GM21825 (cell line): ENCODE data around the gene MCRIP2.

Experiments
- ATAC-seq: cut with Tn5 transposase; IDR thresholded peaks from one replicate; pipeline ENCODE4 v1.9.1; 2021; ENCODE audit warnings: mild to moderate bottlenecking, moderate library complexity; ENCODE audit not compliant: unreplicated experiment

MCRIP2 gene

DNA sequence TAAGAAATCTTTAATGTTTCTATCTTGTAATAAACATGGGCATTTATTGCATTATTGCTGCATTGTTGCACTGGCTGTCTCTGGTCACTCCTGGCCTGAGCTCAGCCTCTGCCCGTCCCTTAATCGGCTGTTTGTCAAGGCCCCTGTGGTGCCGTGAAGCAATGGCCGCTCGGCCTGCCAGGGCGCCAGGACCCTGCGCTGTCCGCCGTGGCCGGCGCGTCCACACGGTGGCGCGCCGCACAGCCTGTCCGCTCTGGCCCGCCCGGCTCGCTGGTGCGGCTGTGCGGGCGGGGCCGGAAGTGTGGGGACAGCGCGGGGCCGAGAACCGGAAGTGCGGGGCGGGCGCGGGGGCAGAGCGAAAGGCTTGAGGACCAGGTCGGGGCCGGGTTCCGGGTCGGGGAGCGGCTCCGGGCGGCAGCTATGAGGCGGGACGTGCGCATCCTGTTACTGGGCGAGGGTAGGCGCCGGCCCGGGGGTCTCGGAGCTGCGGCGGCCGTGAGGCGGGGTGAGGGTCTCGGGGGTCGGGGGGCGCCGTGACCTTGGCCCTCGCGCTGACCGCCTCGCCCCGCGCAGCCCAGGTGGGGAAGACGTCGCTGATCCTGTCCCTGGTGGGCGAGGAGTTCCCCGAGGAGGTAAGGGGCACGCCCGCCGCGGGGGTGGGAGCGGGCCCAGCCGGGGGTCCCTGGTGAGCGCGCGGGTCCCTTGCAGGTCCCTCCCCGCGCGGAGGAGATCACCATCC is 26.3 kb downstream of the MCRIP2 start, which contains the start of gene RHOT2:
RHOT2 (plus strand) TSS at position 353 of the 739 bp plus-strand sequence; CDS start at position 421, 68 bp downstream.
- peak; percentile 73 for ATAC-seq

DNA sequence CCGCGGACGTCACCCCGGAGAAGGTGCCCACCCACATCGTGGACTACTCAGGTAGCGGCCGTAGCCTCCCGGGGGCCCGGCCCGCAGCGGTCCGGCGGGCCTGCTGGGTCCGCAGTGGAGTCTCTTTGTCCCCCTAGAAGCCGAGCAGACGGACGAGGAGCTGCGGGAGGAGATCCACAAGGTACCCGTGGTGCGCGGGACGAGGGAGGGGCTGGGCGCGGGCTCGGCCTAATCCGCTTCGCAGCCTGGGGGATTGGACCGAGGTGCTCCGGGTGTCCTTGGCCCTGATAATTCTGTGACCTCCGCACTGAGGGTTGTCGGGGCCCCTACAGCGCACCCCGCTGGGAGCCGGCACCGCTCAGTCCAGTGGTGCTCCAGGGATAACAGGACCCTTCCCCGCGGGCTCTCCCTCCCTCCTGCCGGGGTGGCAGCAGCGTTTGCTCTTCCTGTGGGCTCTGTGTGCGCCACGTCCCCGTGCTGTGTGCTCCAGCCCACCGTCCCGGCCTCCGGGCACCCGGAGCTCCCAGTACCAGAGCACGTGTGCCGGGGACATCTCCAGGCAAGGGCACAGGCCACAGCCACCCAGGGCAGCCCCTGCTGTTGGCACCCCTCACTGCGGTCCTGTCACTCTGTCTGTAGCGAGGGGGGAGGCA is 27.0 kb downstream of the MCRIP2 start:
- no peak for ATAC-seq

DNA sequence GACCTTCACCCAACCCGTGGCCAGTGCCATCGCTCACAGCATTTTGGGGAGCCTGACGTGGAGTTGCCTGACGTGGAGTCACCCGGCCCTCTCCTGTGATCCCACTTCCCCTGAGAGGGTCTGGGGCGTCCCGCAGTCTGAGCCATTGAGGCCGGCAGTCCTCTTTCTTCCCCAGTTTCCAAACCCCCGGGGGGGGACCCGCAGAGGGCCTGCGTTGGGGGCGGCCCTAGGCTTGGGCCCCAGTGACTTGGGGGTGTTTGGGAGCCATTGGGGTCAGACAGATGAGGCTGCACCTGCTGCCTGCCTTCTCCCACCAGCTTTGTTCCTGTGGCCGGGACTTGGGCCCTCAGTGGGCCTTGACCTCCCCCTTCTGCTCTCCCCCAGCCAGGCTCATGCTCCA is 28.0 kb downstream of the MCRIP2 start:
- no peak for ATAC-seq

DNA sequence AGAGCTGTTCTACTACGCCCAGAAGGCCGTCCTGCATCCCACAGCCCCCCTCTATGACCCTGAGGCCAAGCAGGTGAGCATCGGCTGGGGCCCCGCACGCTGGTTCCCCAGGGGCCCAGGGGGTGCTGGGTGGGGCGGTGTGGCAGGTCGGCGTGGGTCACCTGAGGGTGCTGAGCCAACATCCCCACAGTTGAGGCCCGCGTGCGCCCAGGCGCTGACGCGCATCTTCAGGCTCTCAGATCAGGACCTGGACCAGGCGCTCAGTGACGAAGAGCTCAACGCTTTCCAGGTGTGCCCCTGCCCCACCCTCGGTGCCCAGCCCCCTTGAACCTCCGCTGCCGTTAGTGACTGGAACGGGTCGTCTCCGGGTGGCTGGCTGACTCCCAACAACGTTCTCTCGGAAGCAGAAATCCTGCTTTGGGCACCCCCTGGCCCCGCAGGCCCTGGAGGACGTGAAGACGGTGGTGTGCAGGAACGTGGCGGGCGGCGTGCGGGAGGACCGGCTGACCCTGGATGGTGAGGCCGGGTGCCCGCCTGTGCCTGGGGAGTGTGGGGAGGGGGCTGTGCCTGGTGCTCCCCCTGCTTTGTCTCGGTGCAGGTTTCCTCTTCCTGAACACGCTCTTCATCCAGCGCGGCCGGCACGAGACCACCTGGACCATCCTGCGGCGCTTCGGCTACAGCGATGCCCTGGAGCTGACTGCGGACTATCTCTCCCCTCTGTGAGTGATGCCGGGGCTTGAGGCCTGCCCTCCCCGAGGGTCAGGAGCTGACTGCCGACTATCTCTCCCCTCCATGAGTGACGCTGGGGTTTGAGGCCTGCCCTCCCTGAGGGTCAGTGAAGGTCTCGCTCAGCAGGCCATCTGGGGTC is 29.1 kb downstream of the MCRIP2 start:
- no peak for ATAC-seq

DNA sequence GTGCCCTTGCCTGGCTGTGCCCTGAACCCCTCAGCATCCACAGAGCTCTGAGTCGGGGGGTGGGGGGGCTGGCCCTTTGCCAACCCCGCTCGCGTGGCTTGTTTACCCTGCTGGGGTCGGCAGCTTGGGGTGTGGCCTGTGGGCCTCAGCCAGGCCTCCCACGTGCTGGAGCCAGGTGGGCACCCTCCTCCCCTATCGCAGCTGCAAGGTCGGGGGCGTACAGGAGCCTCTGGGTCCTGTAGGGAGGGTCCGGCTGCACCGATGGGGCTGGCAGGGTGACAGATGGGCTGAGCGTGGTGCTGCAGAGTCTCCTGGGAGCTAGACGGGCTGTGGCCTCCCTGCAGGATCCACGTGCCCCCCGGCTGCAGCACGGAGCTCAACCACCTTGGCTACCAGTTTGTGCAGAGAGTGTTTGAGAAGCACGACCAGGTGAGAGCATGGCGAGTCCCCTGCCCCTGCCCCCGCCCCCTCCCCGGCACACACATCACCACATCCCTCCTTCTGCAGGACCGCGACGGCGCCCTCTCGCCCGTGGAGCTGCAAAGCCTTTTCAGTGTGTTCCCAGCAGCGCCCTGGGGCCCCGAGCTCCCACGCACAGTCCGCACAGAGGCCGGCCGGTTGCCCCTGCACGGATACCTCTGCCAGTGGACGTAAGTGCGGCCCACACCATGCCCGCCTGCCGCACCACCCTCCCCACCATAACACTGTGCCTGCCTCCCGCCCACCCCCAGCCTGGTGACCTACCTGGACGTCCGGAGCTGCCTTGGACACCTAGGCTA is 29.9 kb downstream of the MCRIP2 start:
- no peak for ATAC-seq

DNA sequence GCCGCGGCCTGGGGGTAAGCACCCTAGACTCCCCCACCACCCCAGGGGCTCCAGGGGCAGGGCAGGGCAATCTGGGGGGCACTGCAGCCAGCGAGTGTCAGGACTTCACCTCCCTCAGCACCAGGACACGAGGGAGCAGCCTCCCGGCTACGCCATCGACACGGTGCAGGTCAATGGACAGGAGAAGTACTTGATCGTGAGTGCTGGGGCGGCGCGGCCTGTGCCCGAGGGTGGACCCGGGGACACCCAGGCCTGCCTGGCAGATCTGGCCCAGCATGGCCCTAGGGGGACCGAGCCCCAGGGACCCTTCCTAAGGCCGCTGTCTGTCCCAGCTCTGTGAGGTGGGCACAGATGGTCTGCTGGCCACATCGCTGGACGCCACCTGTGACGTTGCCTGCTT is 30.7 kb downstream of the MCRIP2 start:
- no peak for ATAC-seq

DNA sequence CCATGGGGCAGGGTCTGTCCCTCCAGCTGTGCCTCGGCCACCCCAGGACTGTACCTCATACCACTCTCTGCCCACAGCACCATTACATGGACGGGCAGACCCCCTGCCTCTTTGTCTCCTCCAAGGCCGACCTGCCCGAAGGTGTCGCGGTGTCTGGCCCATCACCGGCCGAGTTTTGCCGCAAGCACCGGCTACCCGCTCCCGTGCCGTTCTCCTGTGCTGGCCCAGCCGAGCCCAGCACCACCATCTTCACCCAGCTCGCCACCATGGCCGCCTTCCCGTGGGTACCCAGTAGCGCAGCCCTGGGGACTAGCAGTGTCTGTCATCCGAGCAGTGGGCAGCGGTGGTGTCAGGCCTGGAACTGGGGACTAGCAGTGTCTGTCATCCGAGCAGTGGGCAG is 31.2 kb downstream of the MCRIP2 start:
- ATAC-seq: no peak

DNA sequence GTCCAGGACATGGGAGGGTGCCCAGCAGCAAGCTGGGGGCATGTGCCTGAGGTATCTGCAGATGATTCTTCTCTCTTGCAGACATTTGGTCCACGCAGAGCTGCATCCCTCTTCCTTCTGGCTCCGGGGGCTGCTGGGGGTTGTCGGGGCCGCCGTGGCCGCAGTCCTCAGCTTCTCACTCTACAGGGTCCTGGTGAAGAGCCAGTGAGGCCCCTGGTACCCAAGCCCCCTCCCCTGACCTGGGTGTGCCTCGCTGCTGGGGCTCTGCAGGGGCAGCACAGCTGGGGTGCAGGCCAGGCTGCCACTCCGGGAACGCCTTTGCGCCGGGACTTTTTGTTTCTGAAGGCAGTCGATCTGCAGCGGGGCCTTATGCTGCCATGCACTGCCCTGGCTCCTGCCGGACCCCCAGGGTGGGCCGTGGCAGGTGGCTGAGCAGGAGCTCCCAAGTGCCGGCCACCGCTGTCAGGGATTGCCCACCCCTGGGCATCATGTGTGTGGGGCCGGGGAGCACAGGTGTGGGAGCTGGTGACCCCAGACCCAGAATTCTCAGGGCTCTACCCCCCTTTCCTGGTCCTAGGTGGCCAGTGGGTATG is 31.9 kb downstream of the MCRIP2 start:
- no peak for ATAC-seq

DNA sequence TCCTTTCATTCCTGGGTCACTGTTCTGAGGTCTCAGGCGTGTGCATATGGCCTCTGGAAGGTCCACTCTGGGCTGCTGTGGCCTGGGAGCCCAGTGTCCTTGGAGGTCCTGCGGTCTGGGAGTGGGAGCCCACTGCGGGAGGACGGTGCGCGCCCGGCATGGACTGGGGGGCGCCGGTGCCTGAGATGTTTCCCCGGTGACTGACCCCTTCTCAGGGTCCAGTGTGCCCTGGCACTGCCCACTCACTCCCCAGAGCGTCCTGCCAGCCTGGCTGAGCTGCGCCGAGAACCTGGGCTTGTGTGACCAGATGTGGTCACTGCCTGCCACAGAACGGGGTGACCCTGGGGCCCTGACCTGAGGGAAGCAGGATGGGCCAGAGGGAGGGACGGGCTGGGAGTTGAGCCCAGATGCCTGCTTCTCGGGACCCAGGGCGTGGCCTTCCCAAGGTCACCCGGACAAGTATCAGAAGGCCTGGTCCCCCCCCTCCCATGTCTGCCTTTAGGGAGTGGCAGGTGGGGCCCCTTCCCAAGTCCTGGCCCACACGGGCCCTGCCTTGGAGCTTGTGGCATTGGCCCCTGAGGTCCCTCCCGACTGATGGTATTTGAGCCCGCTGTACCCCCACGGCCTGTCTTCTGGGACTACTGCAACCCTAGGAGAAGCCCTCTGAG is 32.7 kb downstream of the MCRIP2 start:
- ATAC-seq: no peak

DNA sequence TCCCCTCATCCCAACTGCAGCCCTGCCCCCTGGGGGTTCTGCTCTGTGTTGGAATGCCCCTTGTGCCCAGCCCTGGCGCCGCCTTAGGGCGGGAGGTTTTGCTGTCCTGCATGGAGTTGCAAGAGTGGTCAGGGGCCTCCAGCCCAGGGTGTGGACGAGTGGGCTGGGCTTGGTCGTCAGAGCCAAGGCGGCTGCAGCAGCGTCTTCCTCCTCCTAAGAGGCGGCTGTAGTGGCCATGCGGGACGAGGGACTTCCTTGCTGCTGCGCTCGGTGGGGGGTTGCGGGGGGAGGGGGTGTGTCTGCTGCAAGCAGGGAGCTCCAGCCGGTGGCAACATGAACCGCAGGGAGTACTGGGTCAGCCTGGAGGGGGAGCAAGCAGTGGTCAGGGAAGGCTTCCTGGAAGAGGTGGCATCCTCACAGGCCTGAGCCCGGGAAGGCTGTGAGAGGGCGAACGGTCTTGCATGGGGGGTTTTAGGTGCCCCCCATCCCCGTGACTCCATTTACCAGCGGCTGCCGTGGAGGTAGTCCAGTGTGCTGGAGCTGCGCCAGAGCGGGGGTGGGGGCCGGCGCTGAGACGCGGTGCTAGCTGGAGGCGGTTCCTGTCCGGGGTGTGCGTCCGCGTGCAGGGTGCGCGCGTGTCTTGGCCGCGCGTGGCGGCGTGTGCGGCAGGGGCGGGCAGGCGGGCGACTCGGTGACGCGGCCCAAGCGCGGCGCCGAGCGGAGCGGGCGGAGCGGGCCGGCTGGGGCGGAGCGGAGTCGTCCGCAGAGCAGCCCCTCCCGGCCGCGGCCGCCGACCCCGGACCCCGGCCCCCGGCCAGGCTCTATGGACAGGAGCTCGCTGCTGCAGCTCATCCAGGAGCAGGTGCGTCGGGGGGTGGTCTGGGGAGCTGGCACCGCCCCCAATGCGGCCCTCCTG is 33.6 kb downstream of the MCRIP2 start, which contains the start of gene RHBDL1:
RHBDL1 (plus strand) TSS at position 704 of the 916 bp plus-strand sequence; CDS start at position 824, 120 bp downstream.
- no peak for ATAC-seq

DNA sequence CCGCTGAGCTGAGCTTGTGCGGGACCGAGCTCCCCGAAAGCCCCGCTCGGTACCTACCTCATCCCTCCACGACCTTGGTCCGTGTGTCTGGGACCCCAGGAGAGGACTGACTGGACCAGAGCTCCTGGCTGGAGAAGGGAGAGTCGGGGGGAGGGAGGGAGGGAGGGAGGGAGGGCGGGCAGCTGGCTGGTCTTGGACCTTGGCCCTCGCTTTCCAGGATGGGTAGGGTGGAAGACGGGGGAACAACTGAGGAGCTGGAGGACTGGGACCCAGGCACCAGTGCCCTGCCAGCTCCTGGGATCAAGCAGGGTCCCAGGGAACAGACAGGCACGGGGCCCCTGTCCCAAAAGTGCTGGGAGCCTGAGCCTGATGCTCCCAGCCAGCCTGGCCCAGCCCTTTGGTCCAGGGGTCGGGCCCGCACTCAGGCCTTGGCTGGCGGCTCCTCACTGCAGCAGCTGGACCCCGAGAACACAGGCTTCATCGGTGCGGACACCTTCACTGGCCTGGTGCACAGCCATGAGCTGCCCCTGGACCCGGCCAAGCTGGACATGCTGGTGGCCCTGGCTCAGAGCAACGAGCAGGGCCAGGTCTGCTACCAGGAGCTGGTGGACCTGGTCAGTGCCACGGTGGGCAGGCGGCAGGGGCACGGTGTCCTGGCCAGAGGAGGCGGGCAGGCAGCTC is 34.4 kb downstream of the MCRIP2 start:
- ATAC-seq: no peak

DNA sequence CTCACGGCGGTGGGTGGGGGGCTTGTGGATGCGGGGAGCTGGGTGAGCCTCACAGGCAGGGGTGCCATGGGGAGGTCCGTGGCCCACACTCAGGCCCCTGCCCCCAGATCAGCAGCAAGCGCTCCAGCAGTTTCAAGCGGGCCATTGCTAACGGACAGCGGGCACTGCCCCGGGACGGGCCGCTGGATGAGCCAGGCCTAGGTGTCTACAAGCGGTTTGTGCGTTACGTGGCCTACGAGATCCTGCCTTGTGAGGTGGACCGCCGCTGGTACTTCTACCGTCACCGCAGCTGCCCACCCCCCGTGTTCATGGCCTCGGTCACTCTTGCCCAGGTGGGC is 34.9 kb downstream of the MCRIP2 start:
- ATAC-seq: no peak

DNA sequence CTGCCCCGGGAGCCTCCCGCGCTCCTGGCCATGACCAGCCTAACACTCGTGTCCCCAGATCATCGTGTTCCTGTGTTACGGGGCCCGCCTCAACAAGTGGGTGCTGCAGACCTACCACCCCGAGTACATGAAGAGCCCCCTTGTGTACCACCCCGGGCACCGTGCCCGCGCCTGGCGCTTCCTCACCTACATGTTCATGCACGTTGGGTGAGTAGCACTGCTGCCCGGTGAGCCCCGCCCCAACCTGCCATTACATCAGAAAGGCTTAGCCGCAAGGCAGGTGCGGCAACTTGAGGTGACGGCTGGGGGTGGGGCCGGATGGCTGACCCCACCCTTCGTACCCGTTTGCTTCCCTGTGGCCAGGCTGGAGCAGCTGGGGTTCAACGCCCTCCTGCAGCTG is 35.3 kb downstream of the MCRIP2 start:
- ATAC-seq: no peak

DNA sequence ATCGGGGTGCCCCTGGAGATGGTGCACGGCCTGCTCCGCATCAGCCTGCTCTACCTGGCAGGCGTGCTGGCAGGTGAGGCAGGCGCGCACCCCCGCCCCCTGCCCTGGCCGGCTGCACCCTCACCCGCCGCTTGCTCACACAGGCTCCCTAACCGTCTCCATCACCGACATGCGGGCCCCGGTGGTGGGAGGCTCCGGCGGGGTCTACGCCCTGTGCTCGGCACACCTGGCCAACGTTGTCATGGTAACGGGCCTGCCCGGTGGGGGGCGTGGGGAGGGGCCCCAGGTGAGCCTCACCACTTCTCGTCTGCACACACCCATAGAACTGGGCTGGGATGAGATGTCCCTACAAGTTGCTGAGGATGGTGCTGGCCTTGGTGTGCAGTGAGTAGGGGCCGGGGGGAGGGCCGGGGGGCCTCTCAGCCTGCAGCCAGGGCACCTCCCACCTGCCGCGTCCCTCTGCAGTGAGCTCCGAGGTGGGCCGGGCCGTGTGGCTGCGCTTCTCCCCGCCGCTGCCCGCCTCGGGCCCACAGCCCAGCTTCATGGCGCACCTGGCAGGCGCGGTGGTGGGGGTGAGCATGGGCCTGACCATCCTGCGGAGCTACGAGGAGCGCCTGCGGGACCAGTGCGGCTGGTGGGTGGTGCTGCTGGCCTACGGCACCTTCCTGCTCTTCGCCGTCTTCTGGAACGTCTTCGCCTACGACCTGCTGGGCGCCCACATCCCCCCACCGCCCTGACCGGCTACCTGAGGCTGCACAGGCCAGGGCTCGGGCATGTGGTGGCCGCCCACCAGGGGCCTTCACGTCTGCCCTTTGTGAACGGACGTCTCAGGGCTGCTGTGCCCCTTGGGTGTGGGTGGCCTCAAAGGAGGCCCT is 35.9 kb downstream of the MCRIP2 start:
- ATAC-seq: no peak

DNA sequence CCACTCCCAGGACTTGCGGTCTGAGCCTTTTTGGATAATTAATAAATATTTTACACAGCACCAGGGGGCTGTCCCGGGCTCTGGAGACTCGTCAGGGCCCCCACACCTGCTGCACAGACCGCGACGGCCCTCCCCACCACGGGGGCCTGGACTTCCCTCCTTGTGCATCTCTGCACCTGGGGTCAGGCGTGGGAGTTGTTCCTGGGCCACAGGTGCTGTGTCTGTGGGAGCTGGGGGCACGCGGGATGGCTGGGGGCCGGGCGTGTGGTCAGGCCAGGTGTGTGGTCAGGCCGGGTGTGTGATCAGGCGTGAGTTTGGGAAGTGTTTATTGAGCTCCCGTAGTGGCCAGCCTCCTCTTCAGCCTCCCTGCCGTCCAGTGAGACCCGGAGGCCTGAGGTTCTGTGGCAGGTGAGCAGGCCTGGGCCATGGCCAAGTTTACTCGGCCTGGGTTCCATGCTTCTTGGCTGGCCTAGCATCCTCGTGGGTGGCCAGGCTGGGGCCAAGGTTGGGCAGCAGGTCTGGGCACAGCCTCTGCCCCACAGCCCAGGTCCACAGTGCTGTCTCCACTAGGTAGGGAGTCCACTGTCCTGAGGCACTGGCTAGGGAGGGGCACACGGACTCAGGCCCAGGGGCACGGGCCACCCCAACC is 36.7 kb downstream of the MCRIP2 start:
- ATAC-seq: no peak

DNA sequence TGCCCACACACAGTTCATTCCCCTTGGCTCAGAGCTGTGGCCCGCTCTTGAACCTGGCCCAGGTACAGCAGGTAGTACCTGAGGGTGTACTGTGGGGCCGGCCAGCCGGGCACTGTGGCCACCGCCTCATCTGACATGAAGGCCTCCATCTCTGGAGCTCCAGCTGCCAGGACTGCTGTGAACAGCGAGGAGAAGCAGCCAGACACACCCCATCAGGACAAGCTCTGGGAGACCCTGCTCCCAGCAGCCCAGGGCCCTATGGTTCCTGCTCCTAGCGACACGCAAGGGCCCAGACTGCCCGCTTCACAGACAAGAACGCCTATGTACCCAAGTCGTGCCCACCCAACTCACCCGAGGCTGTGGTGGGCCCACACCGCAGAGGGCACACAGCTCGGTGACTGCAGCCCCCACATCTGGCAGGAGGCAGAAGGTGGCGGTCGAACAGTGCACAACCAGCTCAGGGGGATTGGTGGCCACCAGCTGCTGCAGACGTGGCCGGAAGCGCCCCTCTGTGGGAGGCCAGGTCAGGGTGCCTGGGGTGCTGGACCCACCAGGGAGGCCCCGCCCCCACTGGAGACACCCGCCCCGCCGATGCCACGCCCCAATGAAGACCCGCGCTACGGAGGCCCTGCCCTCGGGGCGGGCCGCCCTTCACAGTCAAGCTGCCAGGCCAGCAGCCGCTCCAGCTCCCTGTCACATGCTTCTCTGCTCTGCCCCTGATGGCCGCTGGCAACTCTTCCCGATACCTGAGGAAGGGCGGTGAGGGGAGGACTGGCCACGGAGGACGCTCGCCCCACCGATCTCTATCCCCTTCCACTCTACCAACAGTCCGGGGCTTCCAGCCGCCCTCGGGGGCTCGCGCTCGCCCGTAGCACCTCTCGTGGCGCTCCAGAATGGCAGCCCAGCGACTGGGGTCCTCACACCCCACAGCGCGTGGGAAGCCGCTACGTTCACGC is 37.5 kb downstream of the MCRIP2 start:
- peak; percentile 9 for ATAC-seq
